A549 (cell line): ENCODE measurements around the gene TMEM214. TPM values are rescaled to one million over a fixed set of nuclear protein-coding genes. Genes with fewer than 3 reads are reported as not detected.
A peak's percentile ranks its signal among the peaks of the same experiment; 100 is the strongest.

Source experiments
- ATAC-seq, 2 experiments: fragments of 200-7000 bp in 1 of 2; fragments of >200 bp in 1 of 2; cut with Nextera tagmentation in 1 of 2; cut with Tn5 transposase in 1 of 2; 3 replicates each; pipeline versions ENCODE4 v1.8.0 to v1.9.1; 2018 to 2020; ENCODE audit warnings: mild to moderate bottlenecking in 1 of 2, moderate library complexity in 1 of 2
- CTCF ChIA-PET: fragments of 300-600 bp; sonication (Branson Sonifier 250); formaldehyde crosslinking; extraction: SDS; loops from one replicate; lab custom pipeline; 2021; ENCODE audit warnings: antibody characterized with exemption, inconsistent platforms; lab: Yijun Ruan, JAX
- POLR2A ChIA-PET: fragments of 350-600 bp; formaldehyde crosslinking; extraction: SDS; loops from one replicate; lab custom pipeline; 2021; ENCODE audit warnings: antibody characterized with exemption, inconsistent platforms; lab: Yijun Ruan, JAX
- DNase-seq, 2 experiments: peaks; one replicate each; pipeline versions ENCODE4 v3.0.0 to v3.0.0-alpha.2; 2011 to 2016; ENCODE audit warnings: low read depth in 1 of 2, low spot score in 1 of 2
- FAIRE-seq: peaks from 2 replicates; lab custom pipeline; 2011; peaks lifted over from hg19 to GRCh38; lab: Jason Lieb, UNC
- H3K27ac ChIP-seq, 2 experiments: fragments of >200 bp; sonication (Bioruptor Twin); formaldehyde crosslinking; 3 replicates each; pipeline ENCODE4 v1.5.1; 2016 to 2017
- H3K4me1 ChIP-seq: fragments of >200 bp; sonication (Bioruptor Twin); formaldehyde crosslinking; 3 replicates; pipeline ENCODE4 v1.6.1; 2016
- H3K4me2 ChIP-seq: fragments of >200 bp; sonication (Bioruptor Twin); formaldehyde crosslinking; 3 replicates; pipeline ENCODE4 v1.6.1; 2016
- H3K4me3 ChIP-seq: fragments of >200 bp; sonication (Bioruptor Twin); formaldehyde crosslinking; 3 replicates; pipeline ENCODE4 v1.5.1; 2016
- H3K9me3 ChIP-seq: fragments of >200 bp; sonication (Bioruptor Twin); formaldehyde crosslinking; 3 replicates; pipeline ENCODE4 v1.6.1; 2016
- BCL3 ChIP-seq: fragments of >200 bp; sonication (Bioruptor Twin); formaldehyde crosslinking; IDR thresholded peaks from 3 replicates; pipeline ENCODE4 v1.6.1; 2016
- CBX2 ChIP-seq: fragments of 200-600 bp; sonication (generic); IDR thresholded peaks from 2 replicates; pipeline ENCODE4 v1.6.1; 2016; ENCODE audit warnings: low read depth, mild to moderate bottlenecking, borderline replicate concordance
- EHF ChIP-seq: fragments of 250-450 bp; sonication (Bioruptor Pico); IDR thresholded peaks from 2 replicates; pipeline ENCODE4 v1.5.0; 2020; ENCODE audit warnings: mild to moderate bottlenecking
- EP300 ChIP-seq, 2 experiments: fragments of >200 bp; sonication (Bioruptor Twin); formaldehyde crosslinking; IDR thresholded peaks; 2 replicates in 1 of 2; 3 replicates in 1 of 2; pipeline ENCODE4 v1.6.1; 2016 to 2017
- FOSB ChIP-seq: fragments of 250-450 bp; sonication (Bioruptor Pico); IDR thresholded peaks from 2 replicates; pipeline ENCODE4 v1.5.0; 2020; ENCODE audit warnings: mild to moderate bottlenecking, moderate library complexity
- FOXS1 ChIP-seq: fragments of 250-450 bp; sonication (Bioruptor Pico); IDR thresholded peaks from 2 replicates; pipeline ENCODE4 v1.5.0; 2020; ENCODE audit warnings: mild to moderate bottlenecking, moderate library complexity
- HMGXB4 ChIP-seq: fragments of 250-450 bp; sonication (Bioruptor Pico); IDR thresholded peaks from 2 replicates; pipeline ENCODE4 v1.5.0; 2021; ENCODE audit warnings: mild to moderate bottlenecking, moderate library complexity, borderline replicate concordance
- HOXA7 ChIP-seq: fragments of 250-450 bp; sonication (Bioruptor Pico); IDR thresholded peaks from 2 replicates; pipeline ENCODE4 v1.5.0; 2020; ENCODE audit warnings: mild to moderate bottlenecking, moderate library complexity
- HOXB13 ChIP-seq: fragments of 250-450 bp; sonication (Bioruptor Pico); IDR thresholded peaks from 2 replicates; pipeline ENCODE4 v1.5.0; 2020; ENCODE audit warnings: low read depth, mild to moderate bottlenecking, moderate library complexity
- JUNB ChIP-seq: fragments of >200 bp; sonication (Bioruptor Twin); formaldehyde crosslinking; IDR thresholded peaks from 2 replicates; pipeline ENCODE4 v1.6.1; 2016
- NFE2L2 ChIP-seq: fragments of 150-350 bp; conservative IDR thresholded peaks from 2 replicates; pipeline ENCODE4 v1.6.1; 2014; ENCODE audit warnings: low read length
- NPAS2 ChIP-seq: fragments of 250-450 bp; sonication (Bioruptor Pico); IDR thresholded peaks from 2 replicates; pipeline ENCODE4 v1.8.0; 2022; ENCODE audit warnings: mild to moderate bottlenecking, moderate library complexity, borderline replicate concordance
- PHF8 ChIP-seq: fragments of 200-600 bp; sonication (generic); IDR thresholded peaks from 2 replicates; pipeline ENCODE4 v1.6.1; 2016; ENCODE audit warnings: low read depth, mild to moderate bottlenecking, antibody characterized with exemption, moderate library complexity, borderline replicate concordance
- RAD21 ChIP-seq, 2 experiments: fragments of >200 bp in 1 of 2; sonication (Bioruptor Twin) in 1 of 2; formaldehyde crosslinking in 1 of 2; IDR thresholded peaks in 1 of 2; conservative IDR thresholded peaks in 1 of 2; 2 replicates in 1 of 2; 3 replicates in 1 of 2; pipeline ENCODE4 v1.6.1; 2012 to 2018; ENCODE audit warnings: inconsistent platforms in 1 of 2
- RARB ChIP-seq: fragments of 250-450 bp; sonication (Bioruptor Pico); IDR thresholded peaks from 2 replicates; pipeline ENCODE4 v1.8.0; 2021; ENCODE audit warnings: mild to moderate bottlenecking, moderate library complexity
- RNF2 ChIP-seq: fragments of 200-600 bp; sonication (generic); IDR thresholded peaks from 2 replicates; pipeline ENCODE4 v1.6.1; 2016; ENCODE audit warnings: low read depth, mild to moderate bottlenecking, antibody characterized with exemption, moderate library complexity, borderline replicate concordance
- TP53 ChIP-seq: fragments of 250-450 bp; sonication (Bioruptor Pico); IDR thresholded peaks from 2 replicates; pipeline ENCODE4 v1.5.0; 2021; ENCODE audit warnings: mild to moderate bottlenecking, moderate library complexity
- ZFP36 ChIP-seq: fragments of 450-650 bp; IDR thresholded peaks from 2 replicates; pipeline ENCODE4 v1.6.1; 2014; ENCODE audit warnings: borderline replicate concordance; ENCODE audit not compliant: partially characterized antibody
- ZSCAN20 ChIP-seq: fragments of 250-450 bp; sonication (Bioruptor Pico); IDR thresholded peaks from 2 replicates; pipeline ENCODE4 v1.8.0; 2022; ENCODE audit warnings: mild to moderate bottlenecking, moderate library complexity
- WGBS: methylation state at CpG from one replicate; pipeline ENCODE4 v1.1.6; 2017; ENCODE audit errors: missing lambda C conversion rate; 5-methylcytosine and 5-hydroxymethylcytosine counted together
- polyA plus RNA-seq, 4 experiments: library from polyadenylated mRNA; depleted of rRNA in 3 of 4; stranded (reverse); fragments of >200 nt; fragmentation: RNase III in 1 of 4; extraction: RNeasy Plus Mini Kit Qiagen cat#74134 plus additional on column Dnase treatment in 1 of 4; gene quantifications; 2 replicates in 3 of 4; 3 replicates in 1 of 4; pipeline ENCODE4 v1.2.3, GENCODE V29; 2011 to 2017
- TF ChIP-seq, protein P1 (sequence below): fragments of >200 bp; sonication (Bioruptor Twin); formaldehyde crosslinking; IDR thresholded peaks from 2 replicates; pipeline ENCODE4 v1.6.1; 2016
- TF ChIP-seq, protein P2 (sequence below): IDR thresholded peaks from 2 replicates; pipeline ENCODE4 v1.6.1; 2012; ENCODE audit warnings: low read depth, borderline replicate concordance
- TF ChIP-seq, protein P3 (sequence below): IDR thresholded peaks from 2 replicates; pipeline ENCODE4 v1.6.1; 2012

TMEM214 gene
- polyA plus RNA-seq, 2 of the 4 experiments (the other 2 are of a cell fraction), result 54.3 to 74.9 TPM

- no peak overlapping the region for H3K27ac ChIP-seq
- no peaks in the 10 kb centered on the region for H3K9me3 ChIP-seq
- no peak overlapping the region for H3K4me2 ChIP-seq
- no peak overlapping the region for H3K4me3 ChIP-seq
- no peak for TF ChIP-seq EP300 (IDR thresholded peaks at IDR 0.05)
- DNase-seq (no peak), ATAC-seq (no peak; a peak in 1 of 6 replicates), FAIRE-seq (no peak)
- peaks cover 7% of the 10 kb centered on the region; the same call in 1 of the 3 replicates for H3K4me1 ChIP-seq
- POLR2A ChIA-PET, result no interaction called here
- 68% methylated on average over 4 of the region's 4 CpGs for WGBS
- CTCF ChIA-PET, result interaction anchor here (0.8 to 1.0 kb wide), 3 partner anchors 17 to 39 kb away, joined by 3 read pairs; no protein-coding TSS in a partner anchor
Measured at GRCh38 chr2:27000228-27000627, 32.5 kb upstream of the TMEM214 start.

DNA sequence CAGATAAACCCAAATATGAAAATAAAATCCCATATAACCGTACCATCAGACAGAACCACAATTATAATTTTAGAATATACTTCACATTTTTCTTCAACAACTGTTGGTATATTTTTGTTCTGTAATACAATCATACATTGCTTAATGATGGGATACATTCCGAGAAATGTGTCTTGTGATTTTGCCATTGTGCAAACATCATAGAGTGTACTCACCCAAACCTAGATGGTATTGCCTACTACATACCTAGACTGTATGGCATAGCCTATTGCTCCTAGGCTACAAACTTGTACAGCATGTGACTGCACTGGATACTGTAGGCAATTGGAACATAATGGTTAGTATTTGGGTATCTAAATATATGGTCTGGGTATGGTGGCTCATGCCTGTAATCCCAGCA, 31.8 kb upstream of the TMEM214 start:
- TF ChIP-seq RAD21 (conservative IDR thresholded peaks at IDR 0.05 in 1 of 2, IDR thresholded peaks at IDR 0.05 in 1 of 2) (no peak), HMGXB4 (CRISPR knock-in tag) (no peak), BCL3 (no peak), CBX2 (no peak), EHF (CRISPR knock-in tag) (no peak), TP53 (no peak), RARB (CRISPR knock-in tag) (no peak), HOXB13 (CRISPR knock-in tag) (no peak), JUNB (no peak), NPAS2 (CRISPR knock-in tag) (no peak)
- TF ChIP-seq, protein P1, sequence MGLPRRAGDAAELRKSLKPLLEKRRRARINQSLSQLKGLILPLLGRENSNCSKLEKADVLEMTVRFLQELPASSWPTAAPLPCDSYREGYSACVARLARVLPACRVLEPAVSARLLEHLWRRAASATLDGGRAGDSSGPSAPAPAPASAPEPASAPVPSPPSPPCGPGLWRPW, result no peak
- TF ChIP-seq, protein P2, sequence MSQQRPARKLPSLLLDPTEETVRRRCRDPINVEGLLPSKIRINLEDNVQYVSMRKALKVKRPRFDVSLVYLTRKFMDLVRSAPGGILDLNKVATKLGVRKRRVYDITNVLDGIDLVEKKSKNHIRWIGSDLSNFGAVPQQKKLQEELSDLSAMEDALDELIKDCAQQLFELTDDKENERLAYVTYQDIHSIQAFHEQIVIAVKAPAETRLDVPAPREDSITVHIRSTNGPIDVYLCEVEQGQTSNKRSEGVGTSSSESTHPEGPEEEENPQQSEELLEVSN, result no peak
- TF ChIP-seq, protein P3, sequence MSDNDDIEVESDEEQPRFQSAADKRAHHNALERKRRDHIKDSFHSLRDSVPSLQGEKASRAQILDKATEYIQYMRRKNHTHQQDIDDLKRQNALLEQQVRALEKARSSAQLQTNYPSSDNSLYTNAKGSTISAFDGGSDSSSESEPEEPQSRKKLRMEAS, result no peak
- Histone ChIP-seq H3K4me3 (no peak overlapping the region), H3K4me1 (peaks cover 7% of the 10 kb centered on the region; the same call in 1 of the 3 replicates), H3K4me2 (no peak overlapping the region), H3K9me3 (no peaks in the 10 kb centered on the region), H3K27ac (no peak overlapping the region)
- 91% methylated on average over 2 of the region's 2 CpGs for WGBS
- DNase-seq (no peak), FAIRE-seq (no peak), ATAC-seq (no peak)
- ChIA-PET CTCF (interaction anchor here (0.8 to 1.0 kb wide), 3 partner anchors 16 to 39 kb away, joined by 3 read pairs; no protein-coding TSS in a partner anchor), POLR2A (no interaction called here)

- no peak overlapping the region for H3K4me3 ChIP-seq
- 44% methylated on average over 5 of the region's 5 CpGs for whole genome bisulfite sequencing
- H3K4me1 ChIP-seq, result peaks cover 7% of the 10 kb centered on the region; the same call in 1 of the 3 replicates
- H3K4me2 ChIP-seq, result no peak overlapping the region
- FAIRE-seq (no peak), DNase-seq (no peak), ATAC-seq (peak; percentile 35 to 45; a peak in 3 of 6 replicates)
- ChIA-PET CTCF (interaction anchor here (3.8 kb wide), 1 partner anchor 15 kb away, joined by 28 read pairs; no protein-coding TSS in a partner anchor), POLR2A (no interaction called here)
- no peaks in the 10 kb centered on the region for H3K9me3 ChIP-seq
- no peak overlapping the region for H3K27ac ChIP-seq
- TF ChIP-seq ZSCAN20 (CRISPR knock-in tag) (no peak), HMGXB4 (CRISPR knock-in tag) (no peak), BCL3 (no peak), NFE2L2 (no peak), HOXA7 (no peak), ZFP36 (no peak), EP300 (IDR thresholded peaks at IDR 0.05) (no peak), EHF (CRISPR knock-in tag) (no peak), RNF2 (no peak), FOSB (CRISPR knock-in tag) (no peak), FOXS1 (CRISPR knock-in tag) (no peak), RARB (CRISPR knock-in tag) (no peak), PHF8 (no peak), TP53 (no peak)
- TF ChIP-seq, protein P1, result no peak
Measured at GRCh38 chr2:27001950-27002349, 30.8 kb upstream of the TMEM214 start.
